Ureter (tissue), 1 donor: ENCODE data around the gene SULT1E1. TPM values are rescaled to one million over a fixed set of nuclear protein-coding genes. Genes with fewer than 3 reads are reported as not detected.
"Not testable (repeated sequence)": the region's sequence is repeated elsewhere in the genome, so short reads cannot be mapped to it uniquely, and the experiment has no call there.

Source experiments
- DNase-seq: peaks from one replicate; pipeline ENCODE4 v3.0.0-alpha.2; 2020; ENCODE audit warnings: low spot score
- total RNA-seq: library from RNA; stranded (reverse); gene quantifications from one replicate; pipeline ENCODE4 v1.2.4, GENCODE V29; 2023
- donor health status: DM: yes; HTN: yes; CAD: no.

Gene SULT1E1
- total RNA-seq, 1 donor from 2014 or later = 6.0 TPM

DNA sequence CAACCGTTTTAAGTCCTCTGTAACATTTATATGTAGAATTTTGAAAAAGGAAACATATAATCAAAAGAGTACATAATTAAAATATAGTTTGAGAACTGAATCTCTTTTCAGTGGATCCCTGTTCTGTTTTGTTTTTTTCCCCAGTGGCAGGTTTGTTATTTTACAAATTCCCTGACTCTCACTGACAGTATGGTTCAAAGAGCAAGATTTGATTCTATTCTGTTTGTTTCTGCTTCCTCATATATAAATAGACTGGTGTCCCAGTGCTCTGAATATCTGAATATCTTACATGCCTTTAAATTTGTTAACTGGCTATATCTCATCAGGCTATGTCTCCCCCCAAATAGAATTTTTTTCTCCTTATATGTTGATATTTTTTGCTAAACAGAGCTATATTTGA, 16.6 kb downstream of the SULT1E1 start:
- no peak for DNase-seq

DNA sequence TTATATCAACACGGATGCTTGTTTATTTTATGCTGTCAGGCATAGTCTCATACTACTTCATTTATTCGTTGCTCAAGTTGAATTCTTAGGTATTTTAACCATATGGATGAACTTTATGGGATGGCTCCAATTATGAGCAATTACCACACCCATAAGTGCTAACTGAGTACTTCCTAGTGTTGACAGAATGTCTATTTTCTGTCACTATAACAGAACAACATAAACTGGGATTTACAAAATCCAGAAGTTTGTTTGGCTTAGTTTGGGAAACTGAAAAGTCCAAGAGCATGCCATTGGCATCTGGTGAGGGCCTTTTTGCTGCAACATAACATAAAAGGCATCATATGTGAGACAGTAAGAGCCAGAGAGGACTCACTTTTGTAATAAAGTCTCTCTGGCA, 21.0 kb downstream of the SULT1E1 start:
- DNase-seq = no peak

DNA sequence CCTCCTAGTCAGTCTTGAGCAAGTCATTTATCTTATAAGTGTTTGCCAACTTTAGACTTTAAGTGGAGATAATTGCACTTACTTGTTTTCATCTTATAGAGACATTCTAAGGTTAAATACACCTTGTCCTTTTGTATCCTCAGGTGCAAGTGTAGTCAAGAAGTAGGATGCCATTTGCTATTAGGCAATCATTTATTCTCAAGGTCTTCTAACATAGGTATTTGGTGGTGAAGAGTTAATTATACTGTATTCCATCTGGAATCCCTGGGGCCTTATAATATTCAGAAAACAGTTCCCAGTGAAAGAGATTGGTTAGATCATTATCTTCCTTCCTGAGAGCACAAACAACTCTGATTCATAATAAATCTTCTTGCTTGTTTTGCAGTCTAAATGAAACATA, 23.7 kb downstream of the SULT1E1 start:
- DNase-seq = no peak

DNA sequence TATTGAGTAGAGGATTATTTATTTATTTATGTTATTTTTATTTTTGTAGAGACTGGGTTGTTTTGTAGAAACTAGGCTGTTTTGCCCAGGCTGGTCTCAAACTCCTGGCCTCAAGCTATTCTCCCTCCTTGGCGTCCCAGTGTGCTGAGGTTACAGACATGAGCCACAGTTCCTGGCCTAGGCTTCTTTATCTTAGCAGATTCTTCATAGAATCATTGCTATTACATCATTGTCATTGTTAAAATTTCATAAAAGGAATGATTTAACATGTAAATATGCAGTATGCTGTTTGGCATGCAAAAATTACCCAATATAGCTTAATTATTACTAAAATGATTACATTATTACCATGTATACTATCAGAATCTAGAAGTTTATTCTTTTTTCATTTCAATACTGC, 24.2 kb downstream of the SULT1E1 start:
- no peak for DNase-seq

DNA sequence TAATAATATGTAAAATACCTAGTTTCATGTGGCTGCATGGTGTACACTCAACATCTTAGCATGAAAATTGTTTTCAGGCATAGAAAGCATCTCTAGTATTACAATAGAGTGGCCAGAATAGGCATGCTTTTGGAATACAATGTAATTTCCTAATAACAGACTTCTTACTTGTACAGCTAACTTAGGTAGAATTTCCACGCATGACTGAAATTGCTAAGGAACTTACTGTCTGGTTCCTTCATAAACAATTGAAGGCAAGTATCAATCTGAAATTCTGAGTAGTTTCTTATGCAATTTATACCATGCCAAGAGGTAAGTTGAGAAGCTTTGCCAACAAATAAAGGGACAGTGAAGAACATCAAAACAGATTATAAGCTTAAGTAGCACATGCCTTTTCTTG, 26.7 kb downstream of the SULT1E1 start:
- DNase-seq = no peak

DNA sequence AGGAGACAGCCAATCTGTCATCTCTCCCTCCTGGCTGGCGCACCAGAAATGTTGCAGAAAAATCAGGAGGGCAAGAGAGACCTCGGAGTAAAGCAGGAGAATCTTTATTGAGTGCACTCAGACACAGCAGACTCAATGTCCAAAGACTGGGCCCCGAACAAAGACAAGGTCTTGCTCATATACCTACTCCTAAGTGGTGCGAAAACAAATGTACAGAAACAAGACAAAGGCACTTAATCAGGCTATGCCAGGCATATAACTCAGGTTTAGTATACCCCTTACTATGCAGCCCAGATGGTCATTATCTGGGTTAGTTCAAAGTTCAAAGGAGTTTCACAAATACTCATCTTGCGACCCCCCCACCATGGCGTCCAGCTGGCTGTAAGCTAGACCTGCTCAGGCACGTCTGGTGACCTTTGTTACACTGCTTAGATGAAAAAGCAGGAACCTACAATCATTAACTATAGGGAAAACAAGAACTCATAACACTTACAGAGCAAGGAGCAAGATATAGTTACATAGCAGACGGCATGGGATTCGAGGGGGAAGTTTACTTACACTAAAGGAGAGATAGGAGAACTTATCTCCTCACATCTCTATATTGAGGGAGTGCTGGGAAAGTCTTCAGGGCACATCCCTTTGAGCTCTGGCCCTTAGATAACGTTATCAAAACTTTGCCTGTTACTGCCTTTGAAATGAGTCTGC, 27.5 kb downstream of the SULT1E1 start:
- DNase-seq = peak; percentile 59

DNA sequence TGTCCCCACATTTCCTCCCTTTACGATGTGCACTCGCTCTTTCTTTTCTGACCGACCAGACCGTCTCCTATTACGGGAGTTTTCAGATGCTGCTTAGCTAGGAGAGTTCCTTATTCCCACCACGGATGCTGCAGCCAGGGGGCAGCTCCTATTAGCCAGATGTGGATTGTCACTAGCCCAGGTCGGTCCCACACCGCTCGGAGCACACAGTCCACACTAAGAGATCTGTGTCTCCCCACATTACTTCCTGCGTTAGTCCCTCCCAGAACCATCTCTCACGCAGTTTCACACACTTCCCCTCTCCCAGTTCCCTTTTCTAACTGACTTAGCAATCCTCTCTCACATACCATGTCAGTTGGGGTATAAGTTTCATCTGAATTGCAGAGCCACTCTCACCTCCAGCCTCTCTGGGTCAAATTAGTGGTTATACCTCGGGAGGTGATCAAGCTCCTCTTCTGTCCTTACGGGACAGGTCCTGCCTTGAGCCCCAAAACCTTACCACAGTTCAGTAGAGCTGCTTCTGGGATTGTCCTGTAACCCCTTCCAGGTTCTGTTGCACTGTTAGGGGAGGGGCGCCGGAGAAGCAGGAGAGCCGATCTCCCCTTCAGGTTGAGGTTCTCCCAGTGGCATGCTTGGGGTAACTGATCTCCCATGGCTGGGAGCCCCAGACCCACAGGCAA, 28.2 kb downstream of the SULT1E1 start:
- no peak for DNase-seq

DNA sequence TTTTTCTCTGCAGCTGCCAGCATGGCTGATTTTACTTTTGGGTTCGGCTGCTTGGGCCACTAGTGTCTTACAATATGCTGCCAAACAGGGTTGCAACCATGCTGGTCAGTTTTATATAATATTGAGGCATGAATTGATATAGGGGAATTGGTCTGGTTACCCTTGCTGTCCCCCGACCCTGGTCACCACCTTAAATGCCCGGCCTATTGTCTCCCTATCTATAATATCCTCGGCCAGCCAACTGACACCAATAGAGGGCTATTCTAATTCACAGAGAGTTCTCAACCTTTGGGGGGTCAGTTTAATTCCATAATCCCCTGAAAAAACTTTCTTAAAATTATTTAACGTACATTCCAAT, 28.7 kb downstream of the SULT1E1 start:
- DNase-seq = no peak

DNA sequence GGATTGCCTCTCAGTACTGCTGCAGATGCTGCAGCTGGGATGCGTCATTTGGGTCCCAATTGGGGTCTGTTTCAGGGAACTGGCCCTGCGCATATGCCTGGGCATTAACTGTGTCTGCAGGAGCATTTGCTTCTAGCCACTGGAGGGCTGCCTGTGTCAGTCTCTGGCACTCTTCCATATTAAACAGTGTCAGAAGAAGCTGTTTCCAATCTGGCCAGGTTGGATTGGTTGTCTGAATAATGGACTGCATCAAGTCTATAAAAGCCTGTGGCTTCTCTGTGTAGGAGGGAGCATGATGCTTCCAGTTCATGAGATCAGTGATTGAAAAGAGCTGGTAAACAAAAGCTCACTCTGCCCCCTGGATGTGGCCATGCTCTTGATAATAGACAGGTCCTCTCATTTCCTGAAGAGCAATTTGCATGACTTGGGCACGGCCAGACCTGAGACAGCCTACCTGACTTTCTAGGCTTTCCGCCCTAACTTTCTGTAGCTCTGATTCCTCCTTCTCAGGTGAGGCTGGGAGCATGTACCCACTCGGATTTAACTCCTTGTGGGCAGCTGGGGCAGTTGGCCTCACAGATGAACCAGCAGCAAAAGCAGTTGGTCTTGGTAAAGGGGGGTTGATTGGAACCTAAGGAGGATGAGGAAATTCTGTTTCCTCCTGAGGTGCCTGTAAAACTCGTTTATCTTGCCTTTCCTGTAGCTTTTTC, 29.2 kb downstream of the SULT1E1 start:
- DNase-seq = peak; percentile 58

DNA sequence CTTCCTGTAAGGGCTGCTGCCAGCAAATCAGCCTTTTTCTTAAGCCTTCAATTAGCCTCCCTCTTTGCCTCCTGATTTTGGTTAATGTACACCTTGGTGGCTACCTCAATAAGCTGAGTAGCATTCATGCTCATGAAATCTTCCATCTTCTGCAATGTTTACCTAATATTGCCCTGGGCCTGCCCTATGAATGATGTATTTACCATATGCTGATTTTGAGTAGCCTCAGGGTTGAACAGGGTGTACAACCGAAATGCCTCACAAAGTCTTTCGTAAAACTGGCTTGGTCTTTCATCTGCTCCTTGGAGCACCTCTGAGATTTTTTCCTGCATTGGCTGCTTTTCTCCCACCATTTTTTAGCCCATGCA, 29.8 kb downstream of the SULT1E1 start:
- DNase-seq = no peak

DNA sequence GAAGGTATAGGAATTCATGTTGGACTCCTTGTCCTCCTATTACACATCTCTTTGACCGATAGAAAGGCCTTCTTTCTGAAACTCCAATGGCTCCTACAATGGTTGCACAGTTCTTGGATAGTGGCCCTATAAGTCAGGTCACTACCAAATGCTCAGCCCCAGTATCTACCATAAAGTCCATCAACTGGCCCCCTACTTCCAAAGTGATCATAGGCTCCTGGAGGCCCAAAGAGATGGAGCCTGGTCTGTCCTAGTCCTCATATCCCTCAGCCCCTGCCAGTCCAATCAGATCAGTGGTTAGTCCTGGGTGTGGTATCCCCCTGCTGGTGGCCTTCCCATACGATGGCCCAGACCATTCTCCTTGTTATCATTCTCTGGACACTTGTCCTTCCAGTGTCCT, 30.3 kb downstream of the SULT1E1 start:
- no peak for DNase-seq

DNA sequence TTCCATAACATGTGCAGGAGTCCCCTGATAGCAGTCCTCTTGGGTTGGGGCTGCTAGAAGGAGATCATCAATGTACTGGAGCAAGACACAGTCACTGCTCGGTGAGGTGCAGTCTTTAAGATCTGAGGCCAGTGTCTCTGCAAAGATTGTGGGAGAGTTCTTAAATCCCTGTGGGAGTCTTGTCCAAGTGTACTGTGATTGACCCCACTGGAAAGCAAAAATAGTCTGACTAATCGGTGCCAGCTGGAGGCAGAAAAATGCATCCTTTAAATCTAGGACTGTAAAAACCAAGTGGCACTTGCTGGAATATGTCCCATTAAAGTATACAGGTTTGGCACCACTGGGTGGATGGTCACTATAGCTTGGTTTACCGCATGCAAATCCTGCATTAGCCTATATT, 31.1 kb downstream of the SULT1E1 start:
- DNase-seq = no peak

DNA sequence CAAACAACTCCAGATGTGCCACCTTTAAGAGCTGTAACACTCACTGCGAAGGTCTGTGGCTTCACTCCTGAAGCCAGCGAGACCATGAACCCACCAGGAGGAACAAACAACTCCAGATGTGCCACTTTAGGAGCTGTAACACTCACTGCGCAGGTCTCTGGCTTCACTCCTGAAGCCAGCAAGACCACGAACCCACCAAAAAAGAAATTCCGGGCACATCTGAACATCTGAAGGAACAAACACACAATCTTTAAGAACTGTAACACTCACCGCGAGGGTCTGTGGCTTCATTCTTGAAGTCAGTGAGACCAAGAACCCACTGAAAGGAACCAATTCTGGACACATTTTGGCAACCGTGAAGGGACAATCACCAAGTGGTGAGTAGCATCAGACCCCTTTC, 34.9 kb downstream of the SULT1E1 start:
- DNase-seq = not testable (repeated sequence)

DNA sequence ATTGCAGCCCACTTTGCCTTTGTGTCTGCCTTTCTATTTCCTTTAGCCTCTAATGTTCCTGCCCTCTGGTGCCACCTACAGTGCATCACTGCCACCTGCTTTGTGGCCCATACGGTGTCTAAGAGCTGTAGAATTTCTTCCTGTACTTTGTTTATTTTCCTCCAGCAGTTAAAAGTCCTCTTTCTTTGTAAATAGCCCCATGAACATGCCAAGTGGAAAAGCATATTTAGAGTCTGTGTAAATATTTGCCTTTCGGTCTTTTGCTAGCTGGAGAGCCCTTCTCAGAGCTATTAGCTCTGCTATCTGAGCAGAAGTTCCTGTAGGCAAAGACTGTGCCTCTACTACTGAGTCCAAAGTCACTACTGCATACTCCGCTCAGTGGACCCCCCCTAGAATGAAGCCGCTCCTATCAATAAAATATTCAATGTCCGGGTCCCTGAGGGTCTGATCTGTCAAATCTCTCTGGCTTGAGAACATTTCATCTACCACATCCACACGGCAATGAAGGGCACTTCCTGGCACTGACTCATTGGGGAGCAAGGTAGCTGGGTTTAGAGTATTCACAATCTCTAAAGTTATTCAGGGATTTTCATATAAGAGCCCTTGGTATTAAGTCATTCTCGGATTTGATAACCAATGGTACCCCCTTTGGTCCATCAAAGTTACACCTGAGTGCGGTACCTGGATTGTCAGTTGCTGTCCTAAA, 36.3 kb downstream of the SULT1E1 start:
- no peak for DNase-seq

DNA sequence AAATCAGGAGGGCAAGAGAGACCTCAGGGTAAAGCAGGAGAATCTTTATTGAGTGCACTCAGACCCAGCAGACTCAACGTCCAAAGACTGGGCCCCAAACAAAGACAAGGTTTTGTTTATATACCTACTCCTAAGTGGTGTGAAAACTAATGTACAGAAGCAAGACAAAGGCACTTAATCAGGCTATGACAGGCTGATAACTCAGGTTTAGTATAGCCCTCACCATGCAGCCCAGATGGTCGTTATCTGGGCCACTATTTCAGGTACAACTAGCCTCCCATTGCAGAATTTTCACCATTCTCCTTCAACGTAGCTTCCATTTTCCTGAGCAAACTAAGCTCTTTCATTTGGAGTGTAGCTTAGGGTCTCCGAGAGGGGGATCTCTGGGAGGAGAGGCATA, 36.9 kb downstream of the SULT1E1 start:
- no peak for DNase-seq

DNA sequence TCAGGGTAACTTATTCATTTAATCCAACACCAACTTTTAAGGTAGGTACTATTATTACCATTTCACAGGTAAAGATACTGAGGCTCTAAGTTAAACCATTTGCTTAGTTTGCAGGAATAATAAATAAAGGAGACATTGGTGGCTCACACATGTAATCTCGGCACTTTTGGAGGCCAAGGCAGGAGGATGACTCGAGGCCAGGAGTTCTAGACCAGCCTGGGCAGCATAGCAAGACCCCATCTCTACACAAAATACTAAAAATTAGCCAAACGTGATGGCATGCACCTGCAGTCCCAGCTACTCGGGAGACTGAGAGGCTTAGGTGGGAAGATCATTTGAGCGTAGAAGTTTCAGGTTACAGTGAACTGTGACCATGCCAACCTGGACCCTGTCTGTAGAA, 37.7 kb downstream of the SULT1E1 start:
- no peak for DNase-seq

DNA sequence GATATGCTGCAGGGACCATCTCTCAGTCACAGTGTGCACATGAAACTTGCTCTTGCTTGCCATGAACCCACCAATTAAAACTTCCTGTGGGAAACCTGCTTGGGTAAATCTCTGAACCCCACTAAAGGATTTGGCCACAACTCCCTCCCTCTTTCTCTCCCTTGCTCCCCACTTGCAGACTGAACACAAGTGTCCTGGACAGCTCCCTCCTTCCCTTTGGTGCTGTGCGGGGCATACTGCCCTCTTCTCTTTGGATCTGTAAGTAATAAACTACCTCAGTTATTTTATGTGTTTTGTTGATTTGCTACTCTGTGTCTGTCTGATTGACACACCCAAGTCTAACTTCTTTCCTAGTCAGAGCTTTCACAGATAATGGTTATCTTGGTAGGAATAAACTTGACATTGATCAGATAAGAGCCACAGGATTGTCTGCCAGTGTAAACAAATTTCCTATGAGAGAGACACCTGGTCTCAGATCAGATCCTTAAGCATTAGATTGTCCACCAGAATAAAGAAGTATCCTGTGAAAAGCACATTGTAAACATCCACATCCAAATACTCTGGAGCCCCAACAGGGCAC, 41.8 kb downstream of the SULT1E1 start:
- DNase-seq = no peak

DNA sequence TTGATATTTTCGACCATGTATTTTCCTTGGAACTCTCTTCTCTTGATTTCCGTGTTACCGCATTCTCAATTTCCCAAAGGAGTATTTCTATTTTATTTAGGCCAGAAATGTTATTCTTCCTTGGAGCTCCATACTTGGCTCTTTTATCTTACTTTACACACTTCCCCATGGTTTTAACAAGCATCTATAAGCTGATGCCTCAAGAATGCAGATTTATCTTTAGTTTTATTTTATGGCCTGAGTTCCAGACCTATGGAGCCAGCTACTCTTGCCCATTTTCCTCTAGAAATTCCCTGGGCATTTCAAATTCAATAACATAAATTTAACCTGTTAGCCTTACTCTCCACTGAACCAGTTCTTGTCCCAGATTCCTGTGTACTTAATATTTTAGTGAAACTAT, 43.7 kb downstream of the SULT1E1 start:
- DNase-seq = no peak

DNA sequence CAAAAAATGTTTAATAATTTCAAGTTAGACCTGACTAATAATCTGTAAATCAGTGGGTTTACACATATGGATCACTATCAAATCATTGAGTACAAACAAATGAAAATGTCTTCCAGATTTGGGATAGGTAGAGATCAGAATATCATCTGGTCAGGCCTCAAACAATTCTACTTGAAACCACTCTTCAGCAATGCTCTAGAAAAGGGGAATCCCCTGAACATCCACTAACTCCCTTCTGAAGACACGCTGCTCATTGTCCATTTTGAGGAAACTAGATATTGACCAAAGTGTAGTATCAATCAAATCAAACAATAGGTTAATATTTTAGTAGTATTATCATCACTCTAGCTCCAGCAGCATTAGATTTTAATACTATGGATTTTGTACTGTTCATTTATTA, 46.3 kb downstream of the SULT1E1 start:
- DNase-seq = no peak

DNA sequence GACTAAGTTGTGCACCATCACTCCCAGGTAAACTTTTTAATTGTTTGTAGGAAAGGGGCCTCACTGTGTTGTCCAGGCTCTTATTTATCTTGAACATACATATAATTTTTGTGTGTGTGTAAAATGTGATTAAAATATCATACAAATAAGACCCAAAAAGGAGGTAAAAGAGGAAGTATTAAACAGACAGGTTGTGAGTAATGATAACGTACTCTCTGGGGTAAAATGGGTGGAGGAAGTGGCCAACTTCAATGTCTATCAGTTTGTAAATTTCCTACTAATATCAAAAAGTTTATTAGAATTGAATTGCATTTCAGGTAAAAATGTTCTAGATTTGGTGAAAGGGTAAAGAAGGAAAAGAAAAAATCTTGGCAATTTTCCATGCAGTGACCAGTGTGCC, 48.8 kb downstream of the SULT1E1 start:
- DNase-seq = no peak

DNA sequence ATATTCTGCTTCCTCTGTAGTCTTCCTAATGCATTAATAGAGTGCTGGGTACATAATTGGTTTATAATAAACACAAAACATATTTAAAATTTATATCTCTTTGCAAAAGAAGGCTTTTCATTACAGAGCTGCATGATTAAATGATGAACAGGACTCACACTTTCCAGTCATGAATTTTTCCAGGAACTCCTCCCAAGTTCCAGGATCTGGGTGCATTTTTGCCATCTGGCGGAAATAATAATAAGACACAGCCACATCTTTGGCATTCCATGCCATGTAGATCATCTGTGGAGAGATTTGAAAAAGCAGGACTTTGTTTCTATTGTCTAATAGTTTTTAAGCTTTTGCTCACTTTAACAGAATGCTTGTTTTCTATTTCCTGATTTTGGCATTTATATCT, 59.3 kb downstream of the SULT1E1 start:
- no peak for DNase-seq

DNA sequence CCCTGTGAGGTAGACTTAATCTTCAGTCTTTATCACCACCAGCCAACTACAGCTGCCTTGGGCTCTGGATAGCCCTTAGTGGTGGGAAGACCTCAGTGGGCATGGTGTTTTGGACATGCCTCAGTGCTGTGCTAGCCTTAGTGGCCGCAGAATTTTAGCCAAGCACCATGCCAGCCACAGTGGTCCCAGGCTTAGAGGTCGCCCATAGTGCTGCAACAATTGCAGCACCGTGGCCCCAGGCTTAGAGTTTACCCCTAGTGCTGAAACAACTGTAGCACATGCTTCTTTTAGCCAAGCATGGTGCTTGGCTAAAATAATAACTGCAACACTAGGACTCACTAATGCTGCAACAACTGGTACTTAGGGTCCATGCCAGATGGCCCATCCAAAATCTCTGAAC, 60.6 kb downstream of the SULT1E1 start:
- DNase-seq = no peak
